ENCODE results near the gene NCLN.
"Not testable (repeated sequence)": the region's sequence is repeated elsewhere in the genome, so short reads cannot be mapped to it uniquely, and the experiment has no call there.

GRCh38 chr19:3235604-3236003 lies 49.9 kb downstream of the NCLN start:
- TF ChIP-seq CTCF, EP300 (IDR thresholded peaks at IDR 0.05): not testable (repeated sequence)
